ENCODE measurements around the gene DLGAP4. TPM values are rescaled to one million over a fixed set of nuclear protein-coding genes. Genes with fewer than 3 reads are reported as not detected.
A peak's percentile ranks its signal among the peaks of the same experiment; 100 is the strongest.

Gene DLGAP4
- total and polyA plus RNA-seq, 2 of the 13 experiments (the other 11 are each of a cell fraction or from before 2014, with no cell fraction given) = 15.2 to 26.7 TPM

- 35% methylated on average over 10 of the region's 10 CpGs for WGBS (ENCODE audit: low lambda C conversion rate)
- DNase-seq (ENCODE audit: low spot score) (peak; percentile 26), ATAC-seq (no peak), FAIRE-seq (no peak)
- H3K4me3 ChIP-seq (replicated peaks in 1 of 3; ENCODE audit: insufficient read depth in 1 of 3, low read depth in 2 of 3, low read length in 3 of 3) = no peak overlapping the region
- CTCF ChIA-PET (ENCODE audit: low intra/inter-chr PET ratio, low total read pairs) = no interaction called here
- H3K9ac ChIP-seq (ENCODE audit: insufficient read depth, low read depth, low read length) = no peak overlapping the region
- POLR2A ChIA-PET = no interaction called here
- H3K4me2 ChIP-seq (ENCODE audit: low read depth, low read length) = no peak overlapping the region
- in situ Hi-C loops (cut with HindIII; ENCODE audit: extremely low pct_ligation_motif_present, low pct_unique_long_range_greater_than_20kb) = no loop called here
- no peaks in the 10 kb centered on the region; the same call in 1 of the 2 replicates for H4K20me1 ChIP-seq (ENCODE audit: insufficient read depth, low read length)
- no peaks in the 10 kb centered on the region for H3K79me2 ChIP-seq (ENCODE audit: insufficient read depth, low read length)
- H3K27me3 ChIP-seq (ENCODE audit: control insufficient read depth in 1 of 2, insufficient read depth in 2 of 2, low read length in 2 of 2) = peaks cover 2 to 39% of the 10 kb centered on the region in 2 experiments; a peak in 3 of 5 replicates
- BruUV-seq (replicated peaks) = no TSS peak
- H3K9me3 ChIP-seq (ENCODE audit: low read length) = no peaks in the 10 kb centered on the region
- no peaks in the 10 kb centered on the region for H3K36me3 ChIP-seq (replicated peaks in 1 of 2; ENCODE audit: control insufficient read depth in 1 of 2, insufficient read depth in 2 of 2, low read length in 2 of 2)
- no peak overlapping the region for H2AFZ ChIP-seq (ENCODE audit: low read length)
- intact Hi-C loops (cut with micrococcal nuclease; ENCODE audit: unreplicated experiment) = no loop called here
- TF ChIP-seq SIN3B (IDR thresholded peaks at IDR 0.05; ENCODE audit: low read length) = no peak
- TF ChIP-seq NRL (CRISPR knock-in tag; IDR thresholded peaks at IDR 0.05; ENCODE audit: borderline replicate concordance) = 0 out of 2 replicates have a peak, but pooled peaks have one; percentile 17
- TF ChIP-seq ZNF891 (CRISPR knock-in tag; IDR thresholded peaks at IDR 0.05) = 0 out of 2 replicates have a peak, but pooled peaks have one; percentile 32
- H3K4me1 ChIP-seq (ENCODE audit: insufficient read depth, low read length) = no peaks in the 10 kb centered on the region
- no peak overlapping the region for H3K27ac ChIP-seq (ENCODE audit: extremely low read length, insufficient read depth, low read length)
Measured at GRCh38 chr20:36408219-36408618, 102.1 kb downstream of the DLGAP4 start.

- Histone ChIP-seq H3K79me2 (ENCODE audit: insufficient read depth, low read length) (no peaks in the 10 kb centered on the region), H3K27me3 (ENCODE audit: control insufficient read depth in 1 of 2, insufficient read depth in 2 of 2, low read length in 2 of 2) (peaks cover 2 to 38% of the 10 kb centered on the region in 2 experiments; a peak in 2 of 5 replicates), H3K27ac (ENCODE audit: extremely low read length, insufficient read depth, low read length) (no peak overlapping the region), H3K9ac (ENCODE audit: insufficient read depth, low read depth, low read length) (no peak overlapping the region), H2AFZ (ENCODE audit: low read length) (no peak overlapping the region), H3K4me3 (replicated peaks in 1 of 3; ENCODE audit: insufficient read depth in 1 of 3, low read depth in 2 of 3, low read length in 3 of 3) (no peak overlapping the region), H3K4me1 (ENCODE audit: insufficient read depth, low read length) (no peaks in the 10 kb centered on the region), H3K9me3 (ENCODE audit: low read length) (no peaks in the 10 kb centered on the region), H4K20me1 (ENCODE audit: insufficient read depth, low read length) (no peaks in the 10 kb centered on the region; the same call in 1 of the 2 replicates), H3K36me3 (replicated peaks in 1 of 2; ENCODE audit: control insufficient read depth in 1 of 2, insufficient read depth in 2 of 2, low read length in 2 of 2) (no peaks in the 10 kb centered on the region), H3K4me2 (ENCODE audit: low read depth, low read length) (no peak overlapping the region)
- ChIA-PET POLR2A (interaction anchor here (0.5 kb wide), 1 partner anchor 142 kb away, joined by 3 read pairs; no protein-coding TSS in a partner anchor), CTCF (ENCODE audit: low intra/inter-chr PET ratio, low total read pairs) (no interaction called here)
- FAIRE-seq (no peak), ATAC-seq (peak; percentile 15), DNase-seq (ENCODE audit: low spot score) (no peak)
- TF ChIP-seq FLYWCH1 (CRISPR knock-in tag; IDR thresholded peaks at IDR 0.05) = no peak
- TF ChIP-seq GRHL1 (CRISPR knock-in tag; conservative IDR thresholded peaks at IDR 0.05) = no peak
- 25% methylated on average over 7 of the region's 7 CpGs for WGBS (ENCODE audit: low lambda C conversion rate)
- BruUV-seq (replicated peaks) = no TSS peak
- in situ Hi-C loops (cut with HindIII; ENCODE audit: extremely low pct_ligation_motif_present, low pct_unique_long_range_greater_than_20kb) (no loop called here), intact Hi-C loops (cut with micrococcal nuclease; ENCODE audit: unreplicated experiment) (no loop called here)
Measured at GRCh38 chr20:36411861-36412454, 105.8 kb downstream of the DLGAP4 start.

Data from HepG2 (cell line).